ENCODE data around the gene GNAI3.

GNAI3 gene

DNA sequence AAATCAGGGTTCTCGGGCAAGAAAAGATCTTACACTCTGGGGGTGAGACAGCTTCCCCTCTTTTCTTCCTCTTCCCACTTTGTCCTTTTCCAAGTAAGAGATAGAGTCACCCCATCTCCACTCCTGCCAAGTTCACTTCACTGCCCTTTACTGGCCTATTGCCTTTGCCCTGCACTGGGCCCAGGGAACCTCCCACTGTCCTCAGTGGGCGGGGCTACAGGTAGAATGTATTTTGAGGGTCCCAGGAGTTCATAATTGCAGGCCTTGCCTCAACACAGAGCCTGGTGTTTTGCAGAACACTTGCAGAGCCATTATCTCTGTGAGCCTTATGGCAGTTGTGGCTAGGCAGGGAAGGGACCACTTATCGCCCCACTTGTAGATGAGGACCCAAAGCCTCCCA is 74.5 kb downstream of the GNAI3 start:
- TF ChIP-seq, protein P1, sequence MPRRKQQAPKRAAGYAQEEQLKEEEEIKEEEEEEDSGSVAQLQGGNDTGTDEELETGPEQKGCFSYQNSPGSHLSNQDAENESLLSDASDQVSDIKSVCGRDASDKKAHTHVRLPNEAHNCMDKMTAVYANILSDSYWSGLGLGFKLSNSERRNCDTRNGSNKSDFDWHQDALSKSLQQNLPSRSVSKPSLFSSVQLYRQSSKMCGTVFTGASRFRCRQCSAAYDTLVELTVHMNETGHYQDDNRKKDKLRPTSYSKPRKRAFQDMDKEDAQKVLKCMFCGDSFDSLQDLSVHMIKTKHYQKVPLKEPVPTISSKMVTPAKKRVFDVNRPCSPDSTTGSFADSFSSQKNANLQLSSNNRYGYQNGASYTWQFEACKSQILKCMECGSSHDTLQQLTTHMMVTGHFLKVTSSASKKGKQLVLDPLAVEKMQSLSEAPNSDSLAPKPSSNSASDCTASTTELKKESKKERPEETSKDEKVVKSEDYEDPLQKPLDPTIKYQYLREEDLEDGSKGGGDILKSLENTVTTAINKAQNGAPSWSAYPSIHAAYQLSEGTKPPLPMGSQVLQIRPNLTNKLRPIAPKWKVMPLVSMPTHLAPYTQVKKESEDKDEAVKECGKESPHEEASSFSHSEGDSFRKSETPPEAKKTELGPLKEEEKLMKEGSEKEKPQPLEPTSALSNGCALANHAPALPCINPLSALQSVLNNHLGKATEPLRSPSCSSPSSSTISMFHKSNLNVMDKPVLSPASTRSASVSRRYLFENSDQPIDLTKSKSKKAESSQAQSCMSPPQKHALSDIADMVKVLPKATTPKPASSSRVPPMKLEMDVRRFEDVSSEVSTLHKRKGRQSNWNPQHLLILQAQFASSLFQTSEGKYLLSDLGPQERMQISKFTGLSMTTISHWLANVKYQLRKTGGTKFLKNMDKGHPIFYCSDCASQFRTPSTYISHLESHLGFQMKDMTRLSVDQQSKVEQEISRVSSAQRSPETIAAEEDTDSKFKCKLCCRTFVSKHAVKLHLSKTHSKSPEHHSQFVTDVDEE (CRISPR knock-in tag; IDR thresholded peaks at IDR 0.05), result no peak
- TF ChIP-seq, protein P2, sequence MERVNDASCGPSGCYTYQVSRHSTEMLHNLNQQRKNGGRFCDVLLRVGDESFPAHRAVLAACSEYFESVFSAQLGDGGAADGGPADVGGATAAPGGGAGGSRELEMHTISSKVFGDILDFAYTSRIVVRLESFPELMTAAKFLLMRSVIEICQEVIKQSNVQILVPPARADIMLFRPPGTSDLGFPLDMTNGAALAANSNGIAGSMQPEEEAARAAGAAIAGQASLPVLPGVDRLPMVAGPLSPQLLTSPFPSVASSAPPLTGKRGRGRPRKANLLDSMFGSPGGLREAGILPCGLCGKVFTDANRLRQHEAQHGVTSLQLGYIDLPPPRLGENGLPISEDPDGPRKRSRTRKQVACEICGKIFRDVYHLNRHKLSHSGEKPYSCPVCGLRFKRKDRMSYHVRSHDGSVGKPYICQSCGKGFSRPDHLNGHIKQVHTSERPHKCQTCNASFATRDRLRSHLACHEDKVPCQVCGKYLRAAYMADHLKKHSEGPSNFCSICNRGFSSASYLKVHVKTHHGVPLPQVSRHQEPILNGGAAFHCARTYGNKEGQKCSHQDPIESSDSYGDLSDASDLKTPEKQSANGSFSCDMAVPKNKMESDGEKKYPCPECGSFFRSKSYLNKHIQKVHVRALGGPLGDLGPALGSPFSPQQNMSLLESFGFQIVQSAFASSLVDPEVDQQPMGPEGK (CRISPR knock-in tag; IDR thresholded peaks at IDR 0.05; ENCODE audit: borderline replicate concordance), result no peak
- TF ChIP-seq SNAI2 (CRISPR knock-in tag; IDR thresholded peaks at IDR 0.05) (no peak), GLIS3 (CRISPR knock-in tag; IDR thresholded peaks at IDR 0.05) (no peak), ZNF70 (CRISPR knock-in tag; IDR thresholded peaks at IDR 0.05) (no peak), TOX (CRISPR knock-in tag; IDR thresholded peaks at IDR 0.05; ENCODE audit: borderline replicate concordance) (no peak), ARNTL (CRISPR knock-in tag; IDR thresholded peaks at IDR 0.05; ENCODE audit: borderline replicate concordance, low read depth) (no peak), RARB (CRISPR knock-in tag; IDR thresholded peaks at IDR 0.05) (no peak), TCF4 (CRISPR knock-in tag; IDR thresholded peaks at IDR 0.05; ENCODE audit: borderline replicate concordance) (no peak), CSDC2 (CRISPR knock-in tag; IDR thresholded peaks at IDR 0.05) (no peak), PPARA (CRISPR knock-in tag; IDR thresholded peaks at IDR 0.05; ENCODE audit: borderline replicate concordance) (no peak), ZC3H10 (CRISPR knock-in tag; IDR thresholded peaks at IDR 0.05) (no peak), BACH2 (CRISPR knock-in tag; IDR thresholded peaks at IDR 0.05; ENCODE audit: borderline replicate concordance) (no peak), ISL1 (CRISPR knock-in tag; IDR thresholded peaks at IDR 0.05) (no peak), OSR1 (CRISPR knock-in tag; IDR thresholded peaks at IDR 0.05) (no peak), ZFP30 (CRISPR knock-in tag; IDR thresholded peaks at IDR 0.05) (no peak)
- TF ChIP-seq, protein P3, sequence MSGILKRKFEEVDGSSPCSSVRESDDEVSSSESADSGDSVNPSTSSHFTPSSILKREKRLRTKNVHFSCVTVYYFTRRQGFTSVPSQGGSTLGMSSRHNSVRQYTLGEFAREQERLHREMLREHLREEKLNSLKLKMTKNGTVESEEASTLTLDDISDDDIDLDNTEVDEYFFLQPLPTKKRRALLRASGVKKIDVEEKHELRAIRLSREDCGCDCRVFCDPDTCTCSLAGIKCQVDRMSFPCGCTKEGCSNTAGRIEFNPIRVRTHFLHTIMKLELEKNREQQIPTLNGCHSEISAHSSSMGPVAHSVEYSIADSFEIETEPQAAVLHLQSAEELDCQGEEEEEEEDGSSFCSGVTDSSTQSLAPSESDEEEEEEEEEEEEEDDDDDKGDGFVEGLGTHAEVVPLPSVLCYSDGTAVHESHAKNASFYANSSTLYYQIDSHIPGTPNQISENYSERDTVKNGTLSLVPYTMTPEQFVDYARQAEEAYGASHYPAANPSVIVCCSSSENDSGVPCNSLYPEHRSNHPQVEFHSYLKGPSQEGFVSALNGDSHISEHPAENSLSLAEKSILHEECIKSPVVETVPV (CRISPR knock-in tag; IDR thresholded peaks at IDR 0.05), result no peak
- TF ChIP-seq, protein P4, sequence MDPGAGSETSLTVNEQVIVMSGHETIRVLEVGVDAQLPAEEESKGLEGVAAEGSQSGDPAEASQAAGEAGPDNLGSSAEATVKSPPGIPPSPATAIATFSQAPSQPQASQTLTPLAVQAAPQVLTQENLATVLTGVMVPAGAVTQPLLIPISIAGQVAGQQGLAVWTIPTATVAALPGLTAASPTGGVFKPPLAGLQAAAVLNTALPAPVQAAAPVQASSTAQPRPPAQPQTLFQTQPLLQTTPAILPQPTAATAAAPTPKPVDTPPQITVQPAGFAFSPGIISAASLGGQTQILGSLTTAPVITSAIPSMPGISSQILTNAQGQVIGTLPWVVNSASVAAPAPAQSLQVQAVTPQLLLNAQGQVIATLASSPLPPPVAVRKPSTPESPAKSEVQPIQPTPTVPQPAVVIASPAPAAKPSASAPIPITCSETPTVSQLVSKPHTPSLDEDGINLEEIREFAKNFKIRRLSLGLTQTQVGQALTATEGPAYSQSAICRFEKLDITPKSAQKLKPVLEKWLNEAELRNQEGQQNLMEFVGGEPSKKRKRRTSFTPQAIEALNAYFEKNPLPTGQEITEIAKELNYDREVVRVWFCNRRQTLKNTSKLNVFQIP (CRISPR knock-in tag; IDR thresholded peaks at IDR 0.05; ENCODE audit: borderline replicate concordance, low read depth), result no peak
- TF ChIP-seq, protein P5, sequence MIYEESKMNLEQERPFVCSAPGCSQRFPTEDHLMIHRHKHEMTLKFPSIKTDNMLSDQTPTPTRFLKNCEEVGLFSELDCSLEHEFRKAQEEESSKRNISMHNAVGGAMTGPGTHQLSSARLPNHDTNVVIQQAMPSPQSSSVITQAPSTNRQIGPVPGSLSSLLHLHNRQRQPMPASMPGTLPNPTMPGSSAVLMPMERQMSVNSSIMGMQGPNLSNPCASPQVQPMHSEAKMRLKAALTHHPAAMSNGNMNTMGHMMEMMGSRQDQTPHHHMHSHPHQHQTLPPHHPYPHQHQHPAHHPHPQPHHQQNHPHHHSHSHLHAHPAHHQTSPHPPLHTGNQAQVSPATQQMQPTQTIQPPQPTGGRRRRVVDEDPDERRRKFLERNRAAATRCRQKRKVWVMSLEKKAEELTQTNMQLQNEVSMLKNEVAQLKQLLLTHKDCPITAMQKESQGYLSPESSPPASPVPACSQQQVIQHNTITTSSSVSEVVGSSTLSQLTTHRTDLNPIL (CRISPR knock-in tag; IDR thresholded peaks at IDR 0.05; ENCODE audit: low read depth), result no peak

DNA sequence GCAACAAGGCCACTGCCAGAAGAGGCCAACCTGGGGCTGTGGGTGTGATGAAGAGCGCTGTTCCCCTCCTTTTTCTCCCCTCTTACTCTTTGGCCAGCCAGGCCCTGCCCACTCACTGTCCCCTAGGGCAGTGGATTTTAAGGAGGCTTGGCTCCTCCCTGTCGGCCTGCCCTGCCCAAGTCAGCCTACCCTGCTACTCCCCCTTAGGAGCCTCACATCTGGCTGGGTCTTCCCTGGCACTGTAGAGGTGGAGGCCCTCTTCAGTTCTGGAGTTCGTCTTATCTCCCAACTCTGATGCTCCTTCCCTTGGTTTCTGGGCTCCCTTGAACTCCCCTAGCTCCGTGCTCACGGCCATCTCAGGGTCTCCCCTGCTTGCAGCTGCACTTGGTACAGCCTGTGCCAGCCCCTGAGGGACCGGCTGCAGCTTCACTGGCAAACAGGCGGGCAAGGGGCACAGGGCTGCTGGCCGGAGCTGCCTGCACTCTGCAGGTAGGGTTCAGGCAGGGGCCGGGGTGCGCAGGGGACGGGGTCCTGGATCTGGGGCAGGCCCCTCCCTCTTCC is 75.3 kb downstream of the GNAI3 start:
- no peak for ATAC-seq
- no peak for TF ChIP-seq GLIS3 (CRISPR knock-in tag; IDR thresholded peaks at IDR 0.05)
- no peak for TF ChIP-seq ZFP3 (CRISPR knock-in tag; IDR thresholded peaks at IDR 0.05)
- TF ChIP-seq BACH2 (CRISPR knock-in tag; IDR thresholded peaks at IDR 0.05; ENCODE audit: borderline replicate concordance), result no peak
- TF ChIP-seq, protein P5 (CRISPR knock-in tag; IDR thresholded peaks at IDR 0.05; ENCODE audit: low read depth), result no peak
- no peak for TF ChIP-seq ZNF70 (CRISPR knock-in tag; IDR thresholded peaks at IDR 0.05)
- TF ChIP-seq ZNF8 (CRISPR knock-in tag; IDR thresholded peaks at IDR 0.05), result no peak
- TF ChIP-seq OSR1 (CRISPR knock-in tag; IDR thresholded peaks at IDR 0.05), result no peak
- no peak for TF ChIP-seq ZC3H10 (CRISPR knock-in tag; IDR thresholded peaks at IDR 0.05)
- TF ChIP-seq, protein P2 (CRISPR knock-in tag; IDR thresholded peaks at IDR 0.05; ENCODE audit: borderline replicate concordance), result no peak
- TF ChIP-seq, protein P3 (CRISPR knock-in tag; IDR thresholded peaks at IDR 0.05), result no peak
- no peak for TF ChIP-seq ARNTL (CRISPR knock-in tag; IDR thresholded peaks at IDR 0.05; ENCODE audit: borderline replicate concordance, low read depth)
- TF ChIP-seq SNAI2 (CRISPR knock-in tag; IDR thresholded peaks at IDR 0.05), result no peak
- TF ChIP-seq TOX (CRISPR knock-in tag; IDR thresholded peaks at IDR 0.05; ENCODE audit: borderline replicate concordance), result no peak

More for the DNA sequence above, 74.5 kb downstream of the GNAI3 start:
- ATAC-seq, result no peak
